OCI-LY1 (cell line): ENCODE results near the gene CEP112.
"Not testable (repeated sequence)": the region's sequence is repeated elsewhere in the genome, so short reads cannot be mapped to it uniquely, and the experiment has no call there.

Experiments
- H2AFZ ChIP-seq: fragments of 200-600 bp; sonication (generic), shearing (Covaris generic); 2 replicates; pipeline ENCODE4 v1.6.0; 2014; ENCODE audit warnings: antibody characterized with exemption, mild to moderate bottlenecking, low read length
- H3F3A ChIP-seq: fragments of 200-600 bp; sonication (generic), shearing (Covaris generic); 2 replicates; pipeline ENCODE4 v1.6.0; 2014; ENCODE audit warnings: mild to moderate bottlenecking, antibody characterized with exemption, low read length, moderate library complexity; ENCODE audit not compliant: insufficient read depth
- H3K27ac ChIP-seq: fragments of 200-600 bp; sonication (generic); 2 replicates; pipeline ENCODE4 v1.5.1; 2014; ENCODE audit warnings: low read length, mixed run types, mild to moderate bottlenecking, low read depth; ENCODE audit not compliant: poor library complexity, severe bottlenecking
- H3K27me3 ChIP-seq: fragments of 200-600 bp; sonication (generic); 2 replicates; pipeline ENCODE4 v1.6.0; 2014; ENCODE audit warnings: antibody characterized with exemption, mild to moderate bottlenecking, low read length, moderate library complexity; ENCODE audit not compliant: insufficient read depth
- H3K36me3 ChIP-seq: fragments of 200-600 bp; sonication (generic); 2 replicates; pipeline ENCODE4 v1.6.1; 2014; ENCODE audit warnings: mild to moderate bottlenecking, antibody characterized with exemption, low read length, moderate library complexity, mixed read lengths; ENCODE audit not compliant: insufficient read depth
- H3K4me1 ChIP-seq: fragments of 200-600 bp; sonication (generic); 2 replicates; pipeline ENCODE4 v1.5.1; 2014; ENCODE audit warnings: mild to moderate bottlenecking, low read length, moderate library complexity; ENCODE audit not compliant: insufficient read depth, severe bottlenecking
- H3K4me2 ChIP-seq: fragments of 200-600 bp; sonication (generic), shearing (Covaris generic); 2 replicates; pipeline ENCODE4 v1.6.1; 2014; ENCODE audit warnings: low read length
- H3K4me3 ChIP-seq: fragments of 200-600 bp; sonication (generic); 2 replicates; pipeline ENCODE4 v1.5.1; 2014; ENCODE audit warnings: low read length, low read depth, mild to moderate bottlenecking, mixed read lengths; ENCODE audit not compliant: poor library complexity, severe bottlenecking
- H3K79me2 ChIP-seq: fragments of 200-600 bp; shearing (Covaris generic); 2 replicates; pipeline ENCODE4 v1.6.1; 2016; ENCODE audit warnings: mixed run types, low read length, mixed read lengths; ENCODE audit not compliant: insufficient read depth
- H3K9ac ChIP-seq: fragments of 200-600 bp; sonication (generic), shearing (Covaris generic); 2 replicates; pipeline ENCODE4 v1.6.1; 2014; ENCODE audit warnings: mild to moderate bottlenecking, low read length, mixed read lengths
- H3K9me2 ChIP-seq: fragments of 200-600 bp; sonication (generic), shearing (Covaris generic); 2 replicates; pipeline ENCODE4 v1.6.1; 2014; ENCODE audit warnings: low read depth, mild to moderate bottlenecking, low read length, mixed read lengths
- H3K9me3 ChIP-seq: fragments of 200-600 bp; shearing (Covaris generic); 2 replicates; pipeline ENCODE4 v1.6.1; 2014; ENCODE audit warnings: low read length, mixed read lengths
- H4K20me1 ChIP-seq: fragments of 200-600 bp; sonication (generic), shearing (Covaris generic); 2 replicates; pipeline ENCODE4 v1.6.0; 2016; ENCODE audit warnings: mild to moderate bottlenecking, low read length; ENCODE audit not compliant: insufficient read depth
- EZH2 ChIP-seq: fragments of 200-600 bp; sonication (generic), shearing (Covaris generic); IDR thresholded peaks from 2 replicates; pipeline ENCODE4 v1.8.0; 2017; ENCODE audit warnings: borderline replicate concordance, mixed run types, mild to moderate bottlenecking, antibody characterized with exemption, low read length, moderate library complexity, mixed read lengths
- TF ChIP-seq, protein P1 (sequence below): fragments of 200-600 bp; sonication (generic), shearing (Covaris generic); IDR thresholded peaks from 2 replicates; pipeline ENCODE4 v1.5.1; 2017; ENCODE audit warnings: mild to moderate bottlenecking, antibody characterized with exemption, low read length, moderate library complexity, mixed read lengths

Gene CEP112

DNA sequence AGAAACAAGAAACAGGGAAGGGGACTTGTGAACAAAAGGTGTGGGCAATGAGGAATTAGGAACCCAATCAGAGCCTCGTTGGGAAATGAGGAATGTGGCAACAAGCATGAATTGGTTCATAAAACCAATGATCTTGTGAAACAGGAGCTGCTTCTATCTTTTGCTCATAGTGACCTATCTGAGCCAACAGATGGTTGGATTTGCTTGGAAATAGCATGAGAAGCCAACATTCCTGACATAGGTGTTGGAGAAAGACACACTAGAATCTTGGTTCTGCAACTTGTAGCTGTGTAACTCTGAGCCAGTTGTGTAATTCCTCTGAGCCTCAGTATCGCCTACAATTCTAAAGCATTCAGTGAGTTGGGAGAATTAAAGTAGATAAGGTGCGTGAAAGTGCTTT is 378.6 kb downstream of the CEP112 start:
- no peak overlapping the region for H3K4me2 ChIP-seq
- no peak overlapping the region for H2AFZ ChIP-seq
- H3K9ac ChIP-seq = no peak overlapping the region
- H3K4me3 ChIP-seq = no peak overlapping the region
- H3K27me3 ChIP-seq = no peaks in the 10 kb centered on the region
- H3F3A ChIP-seq = no peaks in the 10 kb centered on the region
- no peak for TF ChIP-seq EZH2
- TF ChIP-seq, protein P1, sequence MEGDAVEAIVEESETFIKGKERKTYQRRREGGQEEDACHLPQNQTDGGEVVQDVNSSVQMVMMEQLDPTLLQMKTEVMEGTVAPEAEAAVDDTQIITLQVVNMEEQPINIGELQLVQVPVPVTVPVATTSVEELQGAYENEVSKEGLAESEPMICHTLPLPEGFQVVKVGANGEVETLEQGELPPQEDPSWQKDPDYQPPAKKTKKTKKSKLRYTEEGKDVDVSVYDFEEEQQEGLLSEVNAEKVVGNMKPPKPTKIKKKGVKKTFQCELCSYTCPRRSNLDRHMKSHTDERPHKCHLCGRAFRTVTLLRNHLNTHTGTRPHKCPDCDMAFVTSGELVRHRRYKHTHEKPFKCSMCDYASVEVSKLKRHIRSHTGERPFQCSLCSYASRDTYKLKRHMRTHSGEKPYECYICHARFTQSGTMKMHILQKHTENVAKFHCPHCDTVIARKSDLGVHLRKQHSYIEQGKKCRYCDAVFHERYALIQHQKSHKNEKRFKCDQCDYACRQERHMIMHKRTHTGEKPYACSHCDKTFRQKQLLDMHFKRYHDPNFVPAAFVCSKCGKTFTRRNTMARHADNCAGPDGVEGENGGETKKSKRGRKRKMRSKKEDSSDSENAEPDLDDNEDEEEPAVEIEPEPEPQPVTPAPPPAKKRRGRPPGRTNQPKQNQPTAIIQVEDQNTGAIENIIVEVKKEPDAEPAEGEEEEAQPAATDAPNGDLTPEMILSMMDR = no peak
- no peaks in the 10 kb centered on the region for H3K9me3 ChIP-seq
- no peaks in the 10 kb centered on the region for H3K9me2 ChIP-seq
- H3K4me1 ChIP-seq = no peaks in the 10 kb centered on the region
- no peaks in the 10 kb centered on the region for H3K36me3 ChIP-seq
- no peaks in the 10 kb centered on the region for H3K79me2 ChIP-seq
- H4K20me1 ChIP-seq = no peaks in the 10 kb centered on the region
- H3K27ac ChIP-seq = no peak overlapping the region

DNA sequence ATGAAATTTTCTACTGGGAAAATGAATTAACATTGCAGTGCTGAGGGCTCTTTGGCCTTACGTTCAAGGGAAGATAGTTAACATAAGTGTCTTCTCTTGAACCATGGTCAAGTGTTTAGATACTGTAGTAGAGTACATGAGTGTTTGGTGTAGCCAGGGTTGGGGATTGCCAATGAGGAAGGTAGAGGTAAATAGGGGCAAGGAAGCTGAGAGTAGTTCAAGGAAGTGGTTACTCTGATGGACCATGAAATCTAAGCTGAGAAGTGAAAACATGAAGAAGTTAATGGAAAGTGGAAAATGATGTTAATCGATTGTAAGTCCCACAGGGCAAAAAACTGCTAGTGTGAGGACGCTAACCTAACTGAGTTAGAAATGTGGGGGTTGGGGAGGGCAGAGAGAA is 380.9 kb downstream of the CEP112 start:
- Histone ChIP-seq H3K9me3 (no peaks in the 10 kb centered on the region), H3K4me1 (no peaks in the 10 kb centered on the region), H3F3A (no peaks in the 10 kb centered on the region), H4K20me1 (no peaks in the 10 kb centered on the region), H2AFZ (no peak overlapping the region), H3K27me3 (no peaks in the 10 kb centered on the region), H3K79me2 (no peaks in the 10 kb centered on the region), H3K27ac (no peak overlapping the region), H3K9me2 (no peaks in the 10 kb centered on the region), H3K4me2 (no peak overlapping the region), H3K36me3 (no peaks in the 10 kb centered on the region), H3K9ac (no peak overlapping the region), H3K4me3 (no peak overlapping the region)
- TF ChIP-seq EZH2 = no peak
- TF ChIP-seq, protein P1 = no peak

DNA sequence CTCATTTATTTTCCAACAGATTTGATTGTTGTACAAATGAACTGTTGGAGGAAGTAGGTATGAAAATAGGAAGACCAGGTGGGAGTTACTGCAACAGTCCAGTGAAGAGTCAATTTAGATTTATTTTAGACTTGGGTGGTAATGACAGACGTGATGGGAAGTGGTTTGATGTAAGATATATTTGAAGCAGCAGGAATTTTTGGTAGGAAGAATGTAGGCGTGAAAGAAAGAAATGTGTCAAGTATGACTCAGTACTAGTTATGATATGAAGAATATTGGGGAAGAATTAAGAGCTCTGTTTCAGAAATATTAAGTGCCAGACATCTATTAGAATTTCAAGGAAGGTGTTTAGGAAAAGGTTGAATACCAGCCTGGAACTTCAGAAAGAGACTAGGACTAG is 382.6 kb downstream of the CEP112 start:
- Histone ChIP-seq H3K4me3 (no peak overlapping the region), H3K4me1 (no peaks in the 10 kb centered on the region), H3K79me2 (no peaks in the 10 kb centered on the region), H4K20me1 (no peaks in the 10 kb centered on the region), H3K9me2 (no peaks in the 10 kb centered on the region), H3K27ac (no peak overlapping the region), H3K27me3 (no peaks in the 10 kb centered on the region), H2AFZ (no peak overlapping the region), H3F3A (no peaks in the 10 kb centered on the region), H3K9me3 (no peaks in the 10 kb centered on the region), H3K4me2 (no peak overlapping the region), H3K9ac (no peak overlapping the region), H3K36me3 (no peaks in the 10 kb centered on the region)
- TF ChIP-seq EZH2 = no peak
- TF ChIP-seq, protein P1 = no peak

DNA sequence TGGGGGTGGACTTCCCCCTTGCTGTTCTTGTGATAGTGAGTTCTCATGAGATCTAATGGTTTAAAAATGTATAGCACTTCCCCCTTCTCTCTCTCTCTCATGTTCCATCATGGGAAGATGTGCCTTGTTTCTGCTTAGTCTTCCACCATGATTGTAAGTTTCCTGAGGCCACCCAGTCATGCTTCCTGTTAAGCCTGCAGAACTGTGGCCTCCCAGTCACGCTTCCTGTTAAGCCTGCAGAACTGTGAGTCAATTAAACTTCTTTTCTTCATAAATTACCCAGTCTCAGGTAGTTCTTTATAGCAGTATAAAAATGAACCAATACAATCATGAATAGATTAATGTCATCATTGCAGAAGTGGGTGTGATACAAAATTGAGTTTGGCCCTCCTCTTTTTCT is 383.4 kb downstream of the CEP112 start:
- not testable (repeated sequence) for H3K9me2 ChIP-seq, H3K27ac ChIP-seq, H3K4me3 ChIP-seq

More for the DNA sequence above, 383.4 kb downstream of the CEP112 start:
- H3K9ac ChIP-seq, H3K79me2 ChIP-seq, H3K9me3 ChIP-seq, H3F3A ChIP-seq, H2AFZ ChIP-seq, H3K36me3 ChIP-seq, H4K20me1 ChIP-seq, H3K27me3 ChIP-seq, H3K4me2 ChIP-seq, H3K4me1 ChIP-seq: not testable (repeated sequence)
